ENCODE results near the gene CUX1. TPM values are rescaled to one million over a fixed set of nuclear protein-coding genes. Genes with fewer than 3 reads are reported as not detected.

The CUX1 gene
- total RNA-seq, 1 experiment from 2014 or later: 53.5 TPM

- H3K4me3 Mint-ChIP-seq: no peak overlapping the region
- H3K9me3 Mint-ChIP-seq: no peaks in the 10 kb centered on the region
- H3K4me1 ChIP-seq (ENCODE audit: insufficient read depth, low read length): no peaks in the 10 kb centered on the region
- no CpG with 5 or more reads among the region's 22 CpGs for WGBS (ENCODE audit: extremely low coverage, insufficient read length, low lambda C conversion rate)
- TF ChIP-seq, protein P1, sequence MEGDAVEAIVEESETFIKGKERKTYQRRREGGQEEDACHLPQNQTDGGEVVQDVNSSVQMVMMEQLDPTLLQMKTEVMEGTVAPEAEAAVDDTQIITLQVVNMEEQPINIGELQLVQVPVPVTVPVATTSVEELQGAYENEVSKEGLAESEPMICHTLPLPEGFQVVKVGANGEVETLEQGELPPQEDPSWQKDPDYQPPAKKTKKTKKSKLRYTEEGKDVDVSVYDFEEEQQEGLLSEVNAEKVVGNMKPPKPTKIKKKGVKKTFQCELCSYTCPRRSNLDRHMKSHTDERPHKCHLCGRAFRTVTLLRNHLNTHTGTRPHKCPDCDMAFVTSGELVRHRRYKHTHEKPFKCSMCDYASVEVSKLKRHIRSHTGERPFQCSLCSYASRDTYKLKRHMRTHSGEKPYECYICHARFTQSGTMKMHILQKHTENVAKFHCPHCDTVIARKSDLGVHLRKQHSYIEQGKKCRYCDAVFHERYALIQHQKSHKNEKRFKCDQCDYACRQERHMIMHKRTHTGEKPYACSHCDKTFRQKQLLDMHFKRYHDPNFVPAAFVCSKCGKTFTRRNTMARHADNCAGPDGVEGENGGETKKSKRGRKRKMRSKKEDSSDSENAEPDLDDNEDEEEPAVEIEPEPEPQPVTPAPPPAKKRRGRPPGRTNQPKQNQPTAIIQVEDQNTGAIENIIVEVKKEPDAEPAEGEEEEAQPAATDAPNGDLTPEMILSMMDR (conservative IDR thresholded peaks at IDR 0.05): no peak
- H3T11ph ChIP-seq (ENCODE audit: low read length): no peak overlapping the region
- H3K23me2 ChIP-seq (ENCODE audit: insufficient read length, low read depth, low read length, poor library complexity, severe bottlenecking): no peaks in the 10 kb centered on the region
- H3K27ac Mint-ChIP-seq: no peak overlapping the region
- H3K27me3 Mint-ChIP-seq (ENCODE audit: low read depth): no peaks in the 10 kb centered on the region
- H4K5ac ChIP-seq (ENCODE audit: insufficient read length, low read depth, low read length): no peak overlapping the region
- H3K23ac ChIP-seq (ENCODE audit: insufficient read length, low read depth, low read length): no peak overlapping the region
- no peak for DNase-seq
- H3K27me3 ChIP-seq (ENCODE audit: insufficient read depth, low read length): no peaks in the 10 kb centered on the region
- H2BK5ac ChIP-seq (ENCODE audit: insufficient read length, low read length): no peak overlapping the region
- no peak overlapping the region for H4K91ac ChIP-seq (ENCODE audit: insufficient read length, low read depth, low read length)
- no peaks in the 10 kb centered on the region for H4K20me1 ChIP-seq (ENCODE audit: control insufficient read depth, insufficient read depth, insufficient read length)
- H3K4me2 ChIP-seq (ENCODE audit: insufficient read depth, insufficient read length, low read length): no peak overlapping the region
- peaks cover 15 to 64% (median 35%) of the 10 kb centered on the region in 3 experiments for H3K36me3 Mint-ChIP-seq (ENCODE audit: insufficient read depth in 1 of 3, low read depth in 3 of 3)
- H3K9ac ChIP-seq (ENCODE audit: extremely low read depth, insufficient read length, low read length): no peak overlapping the region
- H3K9me3 ChIP-seq (ENCODE audit: control insufficient read depth, low read depth, low read length): no peaks in the 10 kb centered on the region
- no peak overlapping the region for H2AFZ ChIP-seq (ENCODE audit: low read length)
- H3K27ac ChIP-seq (ENCODE audit: insufficient read length, low read depth, low read length): no peak overlapping the region
- H3K56ac ChIP-seq (ENCODE audit: insufficient read length, low read depth, low read length): no peak overlapping the region
- H2AK5ac ChIP-seq (ENCODE audit: insufficient read length, low read length): no peak overlapping the region
- no peaks in the 10 kb centered on the region for H3K79me2 ChIP-seq (ENCODE audit: insufficient read depth, low read length)
- H3K4ac ChIP-seq (ENCODE audit: low read depth, low read length): no peak overlapping the region
- no peak overlapping the region for H2BK20ac ChIP-seq (ENCODE audit: low read depth, low read length, poor library complexity, severe bottlenecking)
- no peak overlapping the region for H2BK12ac ChIP-seq (ENCODE audit: insufficient read length, low read depth, low read length)
- no peak overlapping the region for H2BK15ac ChIP-seq (ENCODE audit: low read depth, low read length)
- H3K4me1 Mint-ChIP-seq: peaks cover 4 to 6% of the 10 kb centered on the region in 2 experiments
- H3K14ac ChIP-seq (ENCODE audit: insufficient read depth, low read length): no peak overlapping the region
- no peak overlapping the region for H4K8ac ChIP-seq (replicated peaks; ENCODE audit: insufficient read length, low read depth, low read length)
- H3K79me1 ChIP-seq (ENCODE audit: insufficient read depth, low read depth, low read length, poor library complexity, severe bottlenecking): no peaks in the 10 kb centered on the region
- no peak overlapping the region for H3K18ac ChIP-seq (ENCODE audit: insufficient read length, low read depth, low read length)
- no peak overlapping the region for H2BK120ac ChIP-seq (ENCODE audit: low read depth, low read length, poor library complexity, severe bottlenecking)
These were observed 394.4 kb downstream of the CUX1 start for GRCh38 chr7:102211590-102212550.

Measured in H9 (cell line).